CD4-positive, alpha-beta memory T cell (primary cell): ENCODE measurements around the gene GCSH. TPM values are rescaled to one million over a fixed set of nuclear protein-coding genes. Genes with fewer than 3 reads are reported as not detected.

Experiments
- CTCF ChIA-PET: fragments of 350-600 bp; sonication (Branson Sonifier 250); formaldehyde crosslinking; loops from one replicate; lab custom pipeline; 2021; ENCODE audit warnings: inconsistent platforms; ENCODE audit not compliant: partially characterized antibody; lab: Charles Lee
- POLR2A ChIA-PET: fragments of 350-600 bp; sonication (Branson Sonifier 250); formaldehyde crosslinking; loops from one replicate; lab custom pipeline; 2021; ENCODE audit not compliant: partially characterized antibody; lab: Charles Lee
- DNase-seq, 5 donors: peaks; one replicate each; pipeline versions ENCODE4 v3.0.0 to v3.0.0-alpha.2; 2020 to 2022; ENCODE audit warnings: mixed read lengths in 1 of 5
- H3K27ac ChIP-seq: one replicate; pipeline ENCODE4 v1.7.0; 2013; ENCODE audit warnings: low read depth, low read length
- H3K27me3 ChIP-seq: 2 replicates; pipeline ENCODE4 v1.7.0; 2013; ENCODE audit warnings: mild to moderate bottlenecking, low read length, moderate library complexity; ENCODE audit not compliant: insufficient read depth
- H3K36me3 ChIP-seq: 2 replicates; pipeline ENCODE4 v1.7.0; 2013; ENCODE audit warnings: mild to moderate bottlenecking, low read length, moderate library complexity; ENCODE audit not compliant: insufficient read depth
- H3K4me1 ChIP-seq: 2 replicates; pipeline ENCODE4 v1.7.0; 2013; ENCODE audit warnings: mild to moderate bottlenecking, low read length, moderate library complexity; ENCODE audit not compliant: insufficient read depth
- H3K4me3 ChIP-seq, 2 donors: one replicate each; pipeline ENCODE4 v1.7.0; 2013; ENCODE audit warnings: low read length in 2 of 2, mild to moderate bottlenecking in 1 of 2
- H3K9me3 ChIP-seq, 2 donors: one replicate each; pipeline ENCODE4 v1.7.0; 2013; ENCODE audit warnings: low read length in 2 of 2, control low read depth in 1 of 2; ENCODE audit not compliant: control insufficient read depth in 1 of 2
- H3K27ac Mint-ChIP-seq, 7 donors: one replicate each; pipeline ENCODE4 v1.8.0; 2020 to 2021; ENCODE audit warnings: mixed read lengths in 7 of 7, mild to moderate bottlenecking in 6 of 7, inconsistent platforms in 3 of 7, moderate library complexity in 3 of 7
- H3K27me3 Mint-ChIP-seq, 2 donors: one replicate each; pipeline ENCODE4 v1.8.0; 2020 to 2021; ENCODE audit warnings: mixed read lengths in 2 of 2
- H3K36me3 Mint-ChIP-seq, 2 donors: one replicate each; pipeline ENCODE4 v1.8.0; 2020 to 2021; ENCODE audit warnings: mixed read lengths in 2 of 2, inconsistent platforms in 1 of 2, mild to moderate bottlenecking in 1 of 2
- H3K4me1 Mint-ChIP-seq, 4 donors: one replicate each; pipeline ENCODE4 v1.8.0; 2020 to 2021; ENCODE audit warnings: mixed read lengths in 4 of 4, mild to moderate bottlenecking in 1 of 4
- H3K4me3 Mint-ChIP-seq, 8 donors: one replicate each; pipeline ENCODE4 v1.8.0; 2020 to 2021; ENCODE audit warnings: mixed read lengths in 8 of 8, mild to moderate bottlenecking in 7 of 8, moderate library complexity in 6 of 8, inconsistent platforms in 3 of 8
- H3K9me3 Mint-ChIP-seq, 8 donors: one replicate each; pipeline ENCODE4 v1.8.0; 2020 to 2021; ENCODE audit warnings: mixed read lengths in 8 of 8, mild to moderate bottlenecking in 5 of 8, inconsistent platforms in 3 of 8, moderate library complexity in 1 of 8
- intact Hi-C: fragments of 100-400 bp; cut with micrococcal nuclease; formaldehyde crosslinking; loops from one replicate; pipeline ENCODE4 v1.15.1; 2023
- polyA plus RNA-seq, 2 donors: library from polyadenylated mRNA; unstranded; fragments of 300-500 nt; fragmentation: Illumina TruSeq; gene quantifications; one replicate each; pipeline ENCODE4 v1.2.3, GENCODE V29; 2021
- total RNA-seq, 2 experiments: library from RNA; stranded (reverse); gene quantifications; one replicate each; pipeline ENCODE4 v1.2.3, GENCODE V29; 2021

GCSH gene
- total and polyA plus RNA-seq, 4 experiments from 2014 or later: 3.5 to 8.0 (median 4.8) TPM

DNA sequence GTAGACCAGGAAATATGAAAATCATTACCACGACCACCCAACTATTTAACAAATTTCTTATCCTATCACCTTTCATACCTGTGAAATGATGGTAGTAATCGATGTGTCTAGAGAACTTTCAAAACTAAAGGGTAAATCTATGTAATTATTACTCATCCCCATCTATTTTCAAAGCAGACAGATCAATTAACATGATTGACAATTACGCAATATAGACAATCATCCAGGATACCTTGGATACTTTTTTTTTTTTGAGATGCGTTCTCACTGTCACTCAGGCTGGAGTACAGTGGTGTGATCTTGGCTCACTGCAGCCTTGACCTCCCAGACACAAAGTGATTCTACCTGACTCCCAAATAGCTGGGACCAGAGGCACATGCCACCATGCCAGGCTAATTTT lies 15.2 kb downstream of the GCSH start:
- H3K27me3 Mint-ChIP-seq: no peaks in the 10 kb centered on the region
- Histone ChIP-seq H3K36me3 (no peaks in the 10 kb centered on the region), H3K27ac (no peak overlapping the region), H3K4me3 (no peak overlapping the region), H3K27me3 (no peaks in the 10 kb centered on the region), H3K4me1 (peaks cover 11% of the 10 kb centered on the region), H3K9me3 (no peaks in the 10 kb centered on the region)
- H3K4me1 Mint-ChIP-seq: peaks cover 0 to 4% (median 1%) of the 10 kb centered on the region in 4 donors
- no peaks in the 10 kb centered on the region for H3K36me3 Mint-ChIP-seq
- no peaks in the 10 kb centered on the region for H3K9me3 Mint-ChIP-seq
- DNase-seq: no peak
- ChIA-PET CTCF (no interaction called here), POLR2A (no interaction called here)
- no peak overlapping the region for H3K27ac Mint-ChIP-seq
- no peak overlapping the region for H3K4me3 Mint-ChIP-seq
- intact Hi-C loops: no loop called here

DNA sequence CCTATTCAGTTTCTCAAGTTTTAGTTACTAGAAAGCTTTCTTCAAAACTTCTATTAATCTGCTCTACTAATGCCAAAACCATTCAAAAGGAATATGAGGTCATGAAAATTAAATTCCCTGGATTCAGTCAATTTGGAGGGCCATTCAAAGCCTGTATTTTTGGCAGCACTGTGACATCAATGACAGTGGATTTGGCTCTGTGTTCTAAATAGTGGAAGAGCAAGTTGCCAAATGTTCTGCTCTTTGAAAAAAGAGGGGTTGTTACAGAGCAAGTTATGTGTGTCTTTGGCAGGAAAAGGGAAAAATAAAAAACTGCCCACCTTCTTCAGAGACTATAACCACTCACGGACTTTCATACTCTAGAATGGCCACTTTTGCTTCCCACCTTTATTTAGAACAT lies 16.0 kb downstream of the GCSH start:
- intact Hi-C loops: no loop called here
- Histone ChIP-seq H3K27me3 (no peaks in the 10 kb centered on the region), H3K36me3 (no peaks in the 10 kb centered on the region), H3K4me1 (peaks cover 13% of the 10 kb centered on the region), H3K4me3 (no peak overlapping the region), H3K27ac (no peak overlapping the region), H3K9me3 (no peaks in the 10 kb centered on the region)
- peaks cover 0 to 4% (median 1%) of the 10 kb centered on the region in 4 donors for H3K4me1 Mint-ChIP-seq
- CTCF ChIA-PET: no interaction called here
- no peaks in the 10 kb centered on the region for H3K9me3 Mint-ChIP-seq
- H3K4me3 Mint-ChIP-seq: peak overlapping the region in 1 of 8 donors; percentile 62
- H3K27ac Mint-ChIP-seq: peak overlapping the region in 2 of 7 donors; percentile 6 to 36
- POLR2A ChIA-PET: no interaction called here
- no peaks in the 10 kb centered on the region for H3K36me3 Mint-ChIP-seq
- DNase-seq: no peak
- H3K27me3 Mint-ChIP-seq: no peaks in the 10 kb centered on the region

DNA sequence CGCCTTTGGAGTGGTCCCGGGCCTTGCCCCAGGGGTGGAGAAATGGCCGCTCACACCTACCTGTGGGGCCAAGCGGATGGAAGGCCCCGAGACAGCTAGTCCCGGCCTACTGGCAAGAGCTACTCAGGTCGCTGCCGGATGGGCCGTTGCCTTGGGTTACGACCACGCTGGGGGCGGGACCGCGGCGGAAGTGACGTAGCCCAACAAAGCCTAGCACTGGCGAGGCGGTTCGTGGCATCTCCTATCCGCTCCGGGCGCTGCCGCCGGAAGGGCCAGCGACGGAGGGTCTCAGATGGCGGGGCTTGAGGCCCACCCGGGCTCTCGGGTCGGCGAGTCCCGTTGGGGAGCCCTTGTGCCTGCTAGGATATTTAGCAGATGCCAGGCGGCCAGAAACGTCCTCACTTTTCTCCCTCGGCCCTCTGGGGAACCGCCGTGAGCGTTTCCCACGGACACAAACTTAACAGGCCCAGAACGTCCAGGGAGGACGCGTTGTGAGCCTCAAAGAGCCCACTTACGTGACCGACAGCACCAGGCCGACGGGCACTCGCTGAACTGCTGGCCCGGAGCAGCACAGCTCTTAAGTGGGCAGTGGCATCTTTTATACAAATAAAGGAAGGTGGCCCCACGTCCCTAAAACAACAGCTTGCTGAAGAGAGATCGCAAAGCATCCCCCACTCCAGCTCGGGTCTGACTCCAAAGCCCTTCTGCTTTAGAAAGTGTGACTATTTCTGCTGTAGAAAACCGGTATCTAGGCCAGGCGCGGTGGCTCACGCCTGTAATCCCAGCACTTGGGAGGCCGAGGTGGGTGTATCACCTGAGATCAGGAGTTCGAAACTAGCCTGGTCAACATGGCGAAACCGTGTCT lies 18.9 kb downstream of the GCSH start, which contains the start of gene C16orf46:
Gene C16orf46 (minus strand): TSS at position 163 of the 865 bp plus-strand sequence. CDS start 13,283 bp downstream, outside the sequence.
- no peaks in the 10 kb centered on the region for H3K36me3 Mint-ChIP-seq
- DNase-seq: peak; percentile 96 to 99 (median 96)
- ChIA-PET POLR2A (interaction anchor here (0.5 to 3.5 kb wide), 11 partner anchors 11 to 237 kb away, joined by 3 to 37 read pairs (median 4); partner anchors contain the start of genes ATMIN, CENPN, CMC2 and GAN), CTCF (interaction anchor here (2.5 to 4.1 kb wide), 3 partner anchors 42 to 73 kb away, joined by 10 to 48 read pairs (median 13); partner anchors contain the start of genes ATMIN, CENPN and CMC2)
- peak within 1 kb of the TSS in 2 of 7 donors; percentile 25 to 66 for H3K27ac Mint-ChIP-seq
- peaks cover 13% of the 10 kb centered on the region for H3K4me1 ChIP-seq
- H3K4me3 Mint-ChIP-seq: peak within 1 kb of the TSS in 1 of 8 donors; percentile 20
- no peaks in the 10 kb centered on the region for H3K9me3 Mint-ChIP-seq
- H3K4me1 Mint-ChIP-seq: peaks cover 0 to 4% (median 1%) of the 10 kb centered on the region in 4 donors
- H3K27me3 Mint-ChIP-seq: no peaks in the 10 kb centered on the region
- no peaks in the 10 kb centered on the region for H3K27me3 ChIP-seq
- no peaks in the 10 kb centered on the region for H3K9me3 ChIP-seq
- peak within 1 kb of the TSS; percentile 59 to 75 for H3K4me3 ChIP-seq
- H3K36me3 ChIP-seq: no peaks in the 10 kb centered on the region
- H3K27ac ChIP-seq: peak within 1 kb of the TSS; percentile 95
- intact Hi-C loops: loop anchor here (1.0 to 5.0 kb wide), 5 partner anchors 19 to 670 kb away; partner anchors contain the start of genes ATMIN, CDYL2, CENPN and GCSH

DNA sequence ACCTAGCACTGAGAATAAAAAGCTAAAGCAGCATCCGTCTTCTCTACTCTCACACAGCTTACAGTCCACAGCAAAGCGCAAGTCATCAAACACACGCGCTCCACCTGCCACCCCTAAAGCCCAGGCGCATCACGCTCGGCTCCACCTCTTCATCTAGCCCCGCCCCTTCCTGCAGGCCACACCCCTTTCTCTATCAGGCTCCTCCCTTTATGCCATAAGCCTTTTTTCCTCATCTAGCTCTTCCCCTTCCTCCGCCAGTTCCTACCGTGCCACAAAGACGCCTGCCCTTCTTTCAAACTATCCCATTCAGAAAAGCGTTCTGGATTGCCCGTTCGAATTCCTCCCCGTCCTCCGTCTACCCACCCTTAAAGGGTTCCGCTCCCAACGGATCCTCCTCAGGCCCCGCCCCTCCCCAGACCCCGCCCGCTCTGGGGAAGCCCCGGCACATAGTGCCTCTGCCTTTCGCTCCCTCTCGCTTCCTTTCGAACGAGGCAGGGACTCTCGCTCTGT lies 19.6 kb downstream of the GCSH start:
- intact Hi-C loops: loop anchor here (1.0 to 5.0 kb wide), 5 partner anchors 20 to 671 kb away; partner anchors contain the start of genes ATMIN, CDYL2, CENPN and GCSH
- Histone ChIP-seq H3K27ac (peak overlapping the region; percentile 95), H3K27me3 (no peaks in the 10 kb centered on the region), H3K9me3 (no peaks in the 10 kb centered on the region), H3K36me3 (no peaks in the 10 kb centered on the region), H3K4me3 (peak overlapping the region; percentile 59 to 75), H3K4me1 (peaks cover 13% of the 10 kb centered on the region)
- ChIA-PET CTCF (interaction anchor here (2.5 to 4.1 kb wide), 3 partner anchors 41 to 73 kb away, joined by 10 to 48 read pairs (median 13); partner anchors contain the start of genes ATMIN, CENPN and CMC2), POLR2A (interaction anchor here (0.8 to 3.5 kb wide), 10 partner anchors 11 to 654 kb away, joined by 3 to 37 read pairs (median 6); partner anchors contain the start of genes ATMIN, CENPN, CMC2 and GAN)
- Mint-ChIP-seq H3K36me3 (no peaks in the 10 kb centered on the region), H3K27ac (no peak overlapping the region), H3K9me3 (no peaks in the 10 kb centered on the region), H3K4me3 (no peak overlapping the region), H3K27me3 (peaks cover 0 to 2% of the 10 kb centered on the region in 2 donors), H3K4me1 (peaks cover 0 to 4% (median 1%) of the 10 kb centered on the region in 4 donors)
- DNase-seq: peak; percentile 93 to 98 (median 95)

DNA sequence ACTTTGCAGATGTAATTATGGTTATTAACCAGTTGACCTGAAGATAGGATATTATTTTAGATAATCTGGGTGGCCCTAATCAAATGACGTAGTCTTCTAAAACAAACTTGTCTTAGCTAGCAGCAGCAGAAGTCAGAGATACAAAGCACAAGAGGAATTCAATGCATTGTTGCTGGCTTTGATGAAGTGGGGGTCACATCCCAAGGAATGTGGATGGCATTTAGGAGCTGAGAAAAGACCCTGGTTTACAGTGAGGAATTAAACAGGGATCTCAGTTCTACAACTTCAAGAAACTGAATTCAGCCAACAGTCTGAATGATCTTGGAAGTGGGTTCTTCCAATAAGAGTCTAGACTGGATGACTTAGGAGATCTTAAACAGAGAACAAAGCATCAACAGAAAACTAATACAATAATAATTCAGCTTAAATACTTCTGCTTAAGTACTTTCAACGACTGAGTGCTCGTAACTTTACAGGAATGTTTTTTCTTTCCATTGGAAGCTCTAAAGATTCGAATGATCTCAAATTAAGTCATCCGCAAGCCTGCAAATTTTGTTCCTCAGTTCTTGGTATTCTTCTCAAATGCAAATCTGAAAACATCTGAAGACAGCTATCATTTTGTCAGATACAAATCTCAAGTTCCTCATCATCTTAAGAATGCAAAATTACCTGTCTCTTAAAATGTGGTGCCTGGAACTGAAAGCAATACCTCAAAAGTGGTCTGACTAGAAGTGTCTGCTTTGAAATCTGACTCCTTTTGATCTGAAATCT lies 22.4 kb downstream of the GCSH start:
- Mint-ChIP-seq H3K27me3 (peaks cover 0 to 2% of the 10 kb centered on the region in 2 donors), H3K36me3 (no peaks in the 10 kb centered on the region), H3K9me3 (no peaks in the 10 kb centered on the region), H3K4me1 (peaks cover 0 to 4% (median 1%) of the 10 kb centered on the region in 4 donors), H3K27ac (no peak overlapping the region), H3K4me3 (no peak overlapping the region)
- no peak overlapping the region for H3K4me3 ChIP-seq
- H3K27me3 ChIP-seq: no peaks in the 10 kb centered on the region
- POLR2A ChIA-PET: no interaction called here
- peaks cover 13% of the 10 kb centered on the region for H3K4me1 ChIP-seq
- no peaks in the 10 kb centered on the region for H3K9me3 ChIP-seq
- no peak for DNase-seq
- no peaks in the 10 kb centered on the region for H3K36me3 ChIP-seq
- intact Hi-C loops: no loop called here
- H3K27ac ChIP-seq: no peak overlapping the region
- CTCF ChIA-PET: interaction anchor here (1.2 to 3.3 kb wide), 2 partner anchors 37 to 39 kb away, joined by 3 to 17 read pairs; partner anchors contain the start of gene ATMIN

DNA sequence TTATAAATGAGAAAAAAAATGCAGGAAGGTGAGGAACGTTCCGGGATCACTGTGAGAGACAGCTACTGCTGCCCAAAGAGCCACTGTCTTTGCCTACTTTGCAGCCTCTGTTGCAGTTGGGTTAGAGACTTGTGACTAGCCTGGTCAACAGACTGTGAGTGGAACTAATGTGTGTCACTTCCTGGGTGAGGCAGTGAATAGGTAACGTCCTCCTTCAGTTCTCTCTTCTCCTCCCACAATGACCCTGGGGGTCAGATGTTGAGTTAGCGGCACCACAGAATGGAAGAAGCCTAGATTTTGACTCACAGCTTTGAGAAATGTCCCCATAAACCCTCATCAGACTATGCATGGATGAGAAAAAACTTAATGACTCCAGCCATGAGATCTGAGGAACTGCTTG lies 24.4 kb downstream of the GCSH start:
- Histone ChIP-seq H3K9me3 (no peaks in the 10 kb centered on the region), H3K4me3 (no peak overlapping the region), H3K36me3 (no peaks in the 10 kb centered on the region), H3K27ac (no peak overlapping the region), H3K4me1 (peaks cover 6% of the 10 kb centered on the region), H3K27me3 (no peaks in the 10 kb centered on the region)
- Mint-ChIP-seq H3K27ac (no peak overlapping the region), H3K9me3 (no peaks in the 10 kb centered on the region), H3K36me3 (no peaks in the 10 kb centered on the region), H3K4me1 (peaks cover 0 to 1% (median 0%) of the 10 kb centered on the region in 4 donors), H3K27me3 (peaks cover 0 to 2% of the 10 kb centered on the region in 2 donors), H3K4me3 (no peak overlapping the region)
- ChIA-PET POLR2A (no interaction called here), CTCF (interaction anchor here (1.4 to 3.3 kb wide), 2 partner anchors 11 to 36 kb away, joined by 3 to 17 read pairs; partner anchors contain the start of gene ATMIN)
- DNase-seq: no peak
- intact Hi-C loops: no loop called here
